Brain pericyte (primary cell): ENCODE measurements around the gene JDP2.

Source experiments
- DNase-seq: peaks from one replicate; pipeline ENCODE4 v3.0.0-alpha.2; 2012; ENCODE audit warnings: low read depth, low spot score

The JDP2 gene

GRCh38 chr14:75484711-75485429 lies 57.0 kb downstream of the JDP2 start:
- no peak for DNase-seq

DNA sequence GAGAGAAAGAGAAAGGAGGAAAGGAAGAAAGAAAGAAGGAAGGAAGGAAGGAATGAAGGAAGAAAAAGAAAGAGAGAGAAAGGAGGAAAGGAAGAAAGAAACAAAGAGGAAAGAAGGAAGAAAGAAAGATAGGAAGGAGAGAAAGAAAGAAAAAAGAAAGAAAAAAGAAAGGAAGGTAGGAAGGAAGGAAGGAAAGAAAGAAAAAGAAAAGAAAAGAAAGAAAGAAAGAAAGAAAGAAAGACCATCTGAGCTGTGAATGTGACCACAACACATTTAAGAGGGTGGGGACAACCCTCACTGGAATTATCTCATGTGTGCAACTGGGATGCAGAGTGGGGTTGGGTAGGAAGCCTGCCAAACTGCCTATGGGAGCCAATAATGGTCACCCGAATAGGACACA lies 58.5 kb downstream of the JDP2 start:
- DNase-seq = no peak

GRCh38 chr14:75487155-75487671 lies 59.4 kb downstream of the JDP2 start:
- no peak for DNase-seq

DNA sequence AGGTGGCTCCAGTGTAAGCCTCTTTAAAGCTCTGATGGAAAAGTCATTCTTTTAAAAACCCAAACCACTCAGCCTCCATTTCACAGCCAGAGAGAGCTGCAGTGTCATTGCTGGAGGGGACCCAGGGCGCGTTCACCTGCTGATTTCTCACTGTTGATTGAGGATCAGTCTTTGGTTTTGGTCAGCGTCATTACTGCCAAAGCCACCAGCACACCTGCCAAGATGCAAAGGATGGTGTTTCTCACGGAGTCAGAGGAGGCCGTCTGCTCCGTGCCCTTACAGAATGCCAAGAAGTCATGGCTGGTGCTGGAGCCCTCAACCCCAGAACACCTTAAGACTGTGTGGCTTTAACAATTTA lies 61.6 kb downstream of the JDP2 start:
- no peak for DNase-seq

- DNase-seq = no peak
Measured at GRCh38 chr14:75491376-75491978, 63.7 kb downstream of the JDP2 start.

- DNase-seq = no peak
Measured at GRCh38 chr14:75492832-75493591, 65.2 kb downstream of the JDP2 start.

- no peak for DNase-seq
Measured at GRCh38 chr14:75493592-75494087, 65.8 kb downstream of the JDP2 start.

DNA sequence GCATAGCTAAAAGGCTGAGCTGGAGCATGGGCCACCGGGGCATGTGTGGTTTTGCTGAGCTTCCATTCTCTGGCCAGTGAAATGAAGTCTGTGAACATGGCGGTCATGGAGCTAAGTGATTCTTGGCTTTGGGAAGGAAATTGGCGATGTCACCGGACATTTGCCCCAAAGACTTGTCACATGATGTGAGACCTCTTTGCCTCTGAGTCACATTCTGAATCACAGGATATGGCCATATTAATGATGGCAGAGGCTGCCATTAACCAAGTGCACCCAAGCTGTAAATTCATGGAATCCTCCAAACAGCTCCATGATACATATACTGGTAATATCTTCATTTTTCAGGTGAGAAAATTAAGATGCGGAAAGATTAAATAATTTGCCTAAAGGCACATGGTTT lies 67.1 kb downstream of the JDP2 start:
- no peak for DNase-seq

DNA sequence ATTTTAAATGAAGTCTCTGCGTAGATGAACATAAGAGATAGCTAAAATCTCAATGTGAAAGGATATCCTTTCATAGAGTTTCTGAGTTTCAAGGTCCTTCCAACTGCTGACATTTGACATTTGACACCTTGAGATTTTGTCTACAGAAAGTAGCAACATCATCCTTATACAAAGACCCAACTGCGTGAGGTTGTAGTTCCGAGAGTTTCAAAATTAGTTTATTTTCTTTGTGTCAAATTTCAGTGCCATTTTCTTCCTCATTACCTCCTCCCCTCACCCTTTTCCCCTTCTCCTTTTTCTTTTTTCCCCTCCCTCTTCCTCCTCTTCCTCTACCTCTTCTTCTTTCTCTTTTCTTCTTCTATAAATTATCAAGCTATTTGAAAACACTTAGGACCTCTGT lies 67.6 kb downstream of the JDP2 start:
- DNase-seq = no peak

GRCh38 chr14:75495882-75496281 lies 68.1 kb downstream of the JDP2 start:
- no peak for DNase-seq

GRCh38 chr14:75496755-75497154 lies 68.9 kb downstream of the JDP2 start:
- no peak for DNase-seq

GRCh38 chr14:75497191-75497590 lies 69.4 kb downstream of the JDP2 start:
- no peak for DNase-seq

DNA sequence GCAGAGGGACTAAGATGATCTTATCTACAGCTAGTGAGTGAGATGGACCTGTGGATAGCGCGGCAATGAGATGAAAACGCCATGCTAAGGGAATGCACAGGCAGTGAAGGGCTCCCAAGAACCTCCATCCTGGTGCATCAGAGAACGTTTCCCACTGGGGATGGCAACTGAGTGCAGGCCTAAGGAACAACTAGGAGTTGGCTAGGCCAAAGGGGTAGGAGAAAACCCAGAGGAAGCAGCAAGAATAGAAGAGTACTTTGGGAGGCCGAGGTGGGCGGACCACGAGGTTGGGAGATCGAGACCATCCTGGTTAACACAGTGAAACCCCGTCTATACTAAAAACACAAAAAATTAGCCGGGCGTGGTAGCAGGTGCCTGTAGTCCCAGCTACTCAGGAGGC lies 69.9 kb downstream of the JDP2 start:
- DNase-seq = no peak

GRCh38 chr14:75499084-75499875 lies 71.5 kb downstream of the JDP2 start:
- DNase-seq = no peak

- DNase-seq = no peak
Measured at GRCh38 chr14:75501080-75501479, 73.3 kb downstream of the JDP2 start.

DNA sequence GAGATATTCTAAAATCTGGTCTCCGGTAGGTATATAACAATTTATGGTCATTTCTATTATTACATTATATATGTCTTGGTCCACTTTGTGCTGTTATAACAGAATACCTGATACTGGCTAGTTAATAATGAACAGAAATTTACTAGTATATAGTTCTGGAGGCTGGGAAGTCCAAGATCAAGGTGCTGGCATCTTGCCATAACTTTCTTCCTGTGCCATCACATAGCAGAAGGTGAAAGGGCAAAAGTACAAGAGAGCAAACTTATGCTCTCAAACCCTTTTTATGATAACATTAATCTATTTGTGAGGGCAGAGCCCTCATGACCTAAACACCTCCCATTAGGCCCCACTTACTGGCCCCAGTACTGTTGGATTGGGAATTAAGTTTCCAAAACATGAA lies 76.6 kb downstream of the JDP2 start:
- DNase-seq = no peak

DNA sequence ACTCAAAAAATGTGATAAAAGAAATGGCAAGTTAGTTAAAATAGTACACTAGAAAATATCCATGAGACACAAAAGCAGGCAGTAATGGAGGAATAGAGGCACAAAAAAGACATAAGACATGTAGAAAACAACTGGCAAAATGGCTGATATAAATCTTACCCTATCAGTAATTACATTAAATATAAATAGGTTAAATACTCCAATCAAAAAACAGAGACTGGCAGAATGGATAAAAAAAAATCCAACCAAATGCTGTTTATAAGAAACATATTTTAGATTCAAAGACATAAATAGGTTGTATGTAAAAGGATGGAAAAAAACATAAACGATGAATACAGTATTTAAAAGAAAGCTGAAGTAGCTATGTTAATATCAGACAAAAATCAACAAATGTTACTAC lies 79.1 kb downstream of the JDP2 start:
- DNase-seq = no peak

- no peak for DNase-seq
Measured at GRCh38 chr14:75510547-75510946, 82.7 kb downstream of the JDP2 start.

GRCh38 chr14:75511201-75511600 lies 83.4 kb downstream of the JDP2 start:
- DNase-seq = no peak

- DNase-seq = no peak
Measured at GRCh38 chr14:75513911-75514672, 86.3 kb downstream of the JDP2 start.
